Testis (tissue), 2 donors: ENCODE data around the gene TRIAP1.
"Not testable (repeated sequence)": the region's sequence is repeated elsewhere in the genome, so short reads cannot be mapped to it uniquely, and the experiment has no call there.

Experiments used
- CTCF ChIP-seq, 3 experiments: fragments of 450-650 bp in 2 of 3; fragments of 200-600 bp in 1 of 3; sonication (generic) in 1 of 3; IDR thresholded peaks; one replicate each; pipeline ENCODE4 v1.5.1; 2016 to 2019; ENCODE audit warnings: antibody characterized with exemption in 3 of 3, mild to moderate bottlenecking in 2 of 3, moderate library complexity in 1 of 3
- POLR2A ChIP-seq: fragments of 450-650 bp; IDR thresholded peaks from one replicate; pipeline ENCODE4 v1.6.1; 2017; ENCODE audit warnings: antibody characterized with exemption, mild to moderate bottlenecking, moderate library complexity

GRCh38 chr12:120452524-120452923, 6.3 kb upstream of the TRIAP1 start:
- not testable (repeated sequence) for TF ChIP-seq POLR2A; CTCF (IDR thresholded peaks at IDR 0.05)
